ENCODE results near the gene GINM1.

- TF ChIP-seq ZBTB33 (IDR thresholded peaks at IDR 0.05; ENCODE audit: extremely low read depth, insufficient replicate concordance, low read length) (no peak), CTCF (IDR thresholded peaks at IDR 0.05 in 2 of 3, conservative IDR thresholded peaks at IDR 0.05 in 1 of 3; ENCODE audit: borderline replicate concordance in 1 of 3, insufficient read depth in 1 of 3, low read depth in 2 of 3, low read length in 2 of 3) (peak in 2 of 3 experiments; percentile 61 to 71; a peak in 4 of 6 replicates), POLR2A (IDR thresholded peaks at IDR 0.05; ENCODE audit: borderline replicate concordance, extremely low read depth, insufficient read depth, insufficient read length) (no peak), EZH2 (IDR thresholded peaks at IDR 0.05) (no peak), POLR2AphosphoS5 (IDR thresholded peaks at IDR 0.05; ENCODE audit: low read depth, low read length) (no peak), SP1 (IDR thresholded peaks at IDR 0.05; ENCODE audit: low read depth) (no peak), JUND (IDR thresholded peaks at IDR 0.05) (no peak), TCF7L2 (IDR thresholded peaks at IDR 0.05; ENCODE audit: borderline replicate concordance, extremely low read depth, insufficient read depth, insufficient read length) (no peak), ATF3 (IDR thresholded peaks at IDR 0.05) (no peak), SIN3A (IDR thresholded peaks at IDR 0.05; ENCODE audit: low read depth) (no peak), CEBPB (IDR thresholded peaks at IDR 0.05; ENCODE audit: low read depth) (no peak), YY1 (IDR thresholded peaks at IDR 0.05; ENCODE audit: extremely low read depth, insufficient replicate concordance, low read depth, low read length) (no peak)
- TF ChIP-seq, protein P1, sequence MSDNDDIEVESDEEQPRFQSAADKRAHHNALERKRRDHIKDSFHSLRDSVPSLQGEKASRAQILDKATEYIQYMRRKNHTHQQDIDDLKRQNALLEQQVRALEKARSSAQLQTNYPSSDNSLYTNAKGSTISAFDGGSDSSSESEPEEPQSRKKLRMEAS (IDR thresholded peaks at IDR 0.05), result no peak
Measured at GRCh38 chr6:149560736-149561135, 5.4 kb upstream of the GINM1 start.
